Endothelial cell of umbilical vein (primary cell): ENCODE measurements around the gene SORCS2. TPM values are rescaled to one million over a fixed set of nuclear protein-coding genes. Genes with fewer than 3 reads are reported as not detected.

Experiments
- BruUV-seq: library from RNA; stranded (reverse); fragments of 400-500 nt; replicated peaks from 2 replicates; lab custom pipeline; 2021; lab: Mats Ljungman, UMichigan
- CTCF ChIA-PET: fragments of 300-600, 350-600 bp; sonication (Branson Sonifier 250); formaldehyde crosslinking; loops from one replicate; lab custom pipeline; 2021; ENCODE audit warnings: antibody characterized with exemption, inconsistent platforms; lab: Charles Lee
- POLR2A ChIA-PET: fragments of 300-600, 350-600 bp; sonication (Branson Sonifier 250); formaldehyde crosslinking; loops from one replicate; lab custom pipeline; 2021; ENCODE audit warnings: antibody characterized with exemption, inconsistent platforms; lab: Charles Lee
- DNase-seq: peaks from one replicate; pipeline ENCODE4 v3.0.0-alpha.2; 2011; ENCODE audit warnings: low read depth, low spot score
- FAIRE-seq: peaks from 2 replicates; lab custom pipeline; 2011; peaks lifted over from hg19 to GRCh38; lab: Jason Lieb, UNC
- H2AFZ ChIP-seq: 2 replicates; pipeline ENCODE4 v1.6.0; 2012; ENCODE audit warnings: low read depth, low read length, control low read depth, inconsistent platforms
- H3K27ac ChIP-seq: 2 replicates; pipeline ENCODE4 v1.5.1; 2011; ENCODE audit warnings: low read depth, mild to moderate bottlenecking, control low read depth, low read length, moderate library complexity; ENCODE audit not compliant: insufficient read depth
- H3K27me3 ChIP-seq, 2 experiments: 2 replicates each; pipeline versions ENCODE4 v1.6.0 to v1.6.1; 2011; ENCODE audit warnings: low read length in 2 of 2, mixed read lengths in 1 of 2; ENCODE audit not compliant: control insufficient read depth in 2 of 2, insufficient read depth in 2 of 2
- H3K36me3 ChIP-seq, 2 experiments: 2 replicates in 1 of 2; 3 replicates in 1 of 2; pipeline ENCODE4 v1.5.1; 2011; ENCODE audit warnings: low read length in 2 of 2, mild to moderate bottlenecking in 1 of 2, moderate library complexity in 1 of 2; ENCODE audit not compliant: control insufficient read depth in 2 of 2, insufficient read depth in 2 of 2; ENCODE audit errors: extremely low read depth in 1 of 2
- H3K4me1 ChIP-seq: 3 replicates; pipeline ENCODE4 v1.5.1; 2011; ENCODE audit warnings: mild to moderate bottlenecking, low read length; ENCODE audit not compliant: control insufficient read depth, insufficient read depth; ENCODE audit errors: extremely low read depth
- H3K4me2 ChIP-seq: 2 replicates; pipeline ENCODE4 v1.6.1; 2011; ENCODE audit warnings: low read length, control low read depth, mixed read lengths; ENCODE audit not compliant: insufficient read depth
- H3K4me3 ChIP-seq, 3 experiments: fragments of 200-600 bp in 1 of 3; sonication (generic), shearing (Covaris generic) in 1 of 3; replicated peaks in 1 of 3; 2 replicates each; pipeline ENCODE4 v1.5.1; 2011 to 2016; ENCODE audit warnings: control low read depth in 3 of 3, low read length in 3 of 3, mild to moderate bottlenecking in 2 of 3, inconsistent platforms in 1 of 3, low read depth in 1 of 3, moderate library complexity in 1 of 3; ENCODE audit not compliant: insufficient read depth in 1 of 3
- H3K79me2 ChIP-seq: 2 replicates; pipeline ENCODE4 v1.6.0; 2012; ENCODE audit warnings: low read length, inconsistent platforms; ENCODE audit not compliant: control insufficient read depth, insufficient read depth
- H3K9ac ChIP-seq: replicated peaks from 2 replicates; pipeline ENCODE3; 2011; ENCODE audit warnings: low read length, control low read depth; ENCODE audit not compliant: insufficient read depth; ENCODE audit errors: extremely low read depth
- H3K9me1 ChIP-seq: replicated peaks from 3 replicates; pipeline ENCODE4 v1.6.0; 2011; ENCODE audit warnings: mild to moderate bottlenecking, low read length; ENCODE audit not compliant: control insufficient read depth, insufficient read depth; ENCODE audit errors: extremely low read depth
- H3K9me3 ChIP-seq: replicated peaks from 2 replicates; pipeline ENCODE4 v1.5.1; 2012; ENCODE audit warnings: low read length, inconsistent platforms; ENCODE audit not compliant: control insufficient read depth, insufficient read depth
- H4K20me1 ChIP-seq: replicated peaks from 2 replicates; pipeline ENCODE3; 2011; ENCODE audit warnings: mild to moderate bottlenecking, low read length; ENCODE audit not compliant: control insufficient read depth, insufficient read depth; ENCODE audit errors: extremely low read depth
- CTCF ChIP-seq, 2 donors: IDR thresholded peaks; 1 replicate in 1 of 2; 2 replicates in 1 of 2; pipeline ENCODE4 v1.5.1; 2011; ENCODE audit warnings: low read length in 2 of 2, mild to moderate bottlenecking in 2 of 2, moderate library complexity in 2 of 2, control low read depth in 1 of 2, inconsistent platforms in 1 of 2, low read depth in 1 of 2; ENCODE audit not compliant: insufficient read depth in 1 of 2; ENCODE audit errors: extremely low read depth in 1 of 2
- FOS ChIP-seq: IDR thresholded peaks from 2 replicates; pipeline ENCODE4 v1.6.1; 2011; ENCODE audit warnings: mild to moderate bottlenecking, low read length, moderate library complexity, borderline replicate concordance; ENCODE audit not compliant: insufficient read depth
- GATA2 ChIP-seq: IDR thresholded peaks from 2 replicates; pipeline ENCODE4 v1.7.0; 2011; ENCODE audit warnings: low read depth, mild to moderate bottlenecking, moderate library complexity, mixed read lengths, low read length; ENCODE audit not compliant: insufficient read length, insufficient read depth
- JUN ChIP-seq: IDR thresholded peaks from 2 replicates; pipeline ENCODE4 v1.6.1; 2011; ENCODE audit warnings: borderline replicate concordance, low read depth; ENCODE audit not compliant: insufficient read length, insufficient read depth
- MAX ChIP-seq: IDR thresholded peaks from 2 replicates; pipeline ENCODE4 v1.6.1; 2011; ENCODE audit not compliant: insufficient read depth, insufficient read length
- MYC ChIP-seq: IDR thresholded peaks from one replicate; pipeline ENCODE4 v1.6.1; 2011; ENCODE audit warnings: mild to moderate bottlenecking, low read depth, low read length
- POLR2A ChIP-seq: IDR thresholded peaks from 2 replicates; pipeline ENCODE4 v1.6.1; 2012; ENCODE audit warnings: low read depth, mild to moderate bottlenecking, control low read depth, low read length
- dilution Hi-C: fragments of 300-500 bp; cut with MboI; formaldehyde crosslinking; loops from one replicate; pipeline ENCODE4 v1.15.0; 2019; ENCODE audit warnings: low sequenced_read_pairs; ENCODE audit not compliant: extremely low pct_ligation_motif_present
- intact Hi-C: fragments of 100-400 bp; cut with micrococcal nuclease; formaldehyde crosslinking; loops from one replicate; pipeline ENCODE4 v1.10.0; 2022
- polyA plus RNA-seq, 4 experiments: library from polyadenylated mRNA; depleted of rRNA in 3 of 4; stranded (reverse) in 3 of 4; unstranded in 1 of 4; fragments of >200 nt; gene quantifications; 2 replicates each; pipeline versions ENCODE4 v1.2.1 to v1.2.3, GENCODE V29; 2011 to 2012; ENCODE audit warnings: missing spikeins in 1 of 4
- total RNA-seq: library from RNA; stranded (reverse); gene quantifications from 2 replicates; pipeline ENCODE4 v1.2.3, GENCODE V29; 2021

Gene SORCS2
- total and polyA plus RNA-seq, 2 donors (not counting 3 experiments of a cell fraction or from before 2014, with no cell fraction given) = not detected

GRCh38 chr4:7505116-7505900 is 313.0 kb downstream of the SORCS2 start:
- Histone ChIP-seq H3K4me3 (no peak overlapping the region), H3K4me1 (no peaks in the 10 kb centered on the region), H2AFZ (no peak overlapping the region), H3K79me2 (no peaks in the 10 kb centered on the region), H3K27me3 (no peaks in the 10 kb centered on the region), H3K9ac (no peak overlapping the region), H3K36me3 (no peaks in the 10 kb centered on the region), H3K9me1 (no peaks in the 10 kb centered on the region), H3K27ac (no peak overlapping the region), H3K9me3 (no peaks in the 10 kb centered on the region), H3K4me2 (no peak overlapping the region), H4K20me1 (no peaks in the 10 kb centered on the region)
- FAIRE-seq (no peak), DNase-seq (no peak)
- ChIA-PET CTCF (no interaction called here), POLR2A (no interaction called here)
- intact Hi-C loops = no loop called here
- no TSS peak for BruUV-seq
- dilution Hi-C loops = no loop called here
- TF ChIP-seq MAX (no peak), CTCF (IDR thresholded peaks at IDR 0.05; ENCODE audit: extremely low read depth in 1 of 2, insufficient read depth in 1 of 2, low read depth in 1 of 2, low read length in 2 of 2) (no peak), GATA2 (no peak), JUN (no peak), POLR2A (no peak), FOS (no peak), MYC (no peak)
